ENCODE data around the gene INS. TPM values are rescaled to one million over a fixed set of nuclear protein-coding genes. Genes with fewer than 3 reads are reported as not detected.
A peak's percentile ranks its signal among the peaks of the same experiment; 100 is the strongest.
"Not testable (repeated sequence)": the region's sequence is repeated elsewhere in the genome, so short reads cannot be mapped to it uniquely, and the experiment has no call there.

The INS gene
- total RNA-seq, 1 experiment from 2014 or later: not detected

DNA sequence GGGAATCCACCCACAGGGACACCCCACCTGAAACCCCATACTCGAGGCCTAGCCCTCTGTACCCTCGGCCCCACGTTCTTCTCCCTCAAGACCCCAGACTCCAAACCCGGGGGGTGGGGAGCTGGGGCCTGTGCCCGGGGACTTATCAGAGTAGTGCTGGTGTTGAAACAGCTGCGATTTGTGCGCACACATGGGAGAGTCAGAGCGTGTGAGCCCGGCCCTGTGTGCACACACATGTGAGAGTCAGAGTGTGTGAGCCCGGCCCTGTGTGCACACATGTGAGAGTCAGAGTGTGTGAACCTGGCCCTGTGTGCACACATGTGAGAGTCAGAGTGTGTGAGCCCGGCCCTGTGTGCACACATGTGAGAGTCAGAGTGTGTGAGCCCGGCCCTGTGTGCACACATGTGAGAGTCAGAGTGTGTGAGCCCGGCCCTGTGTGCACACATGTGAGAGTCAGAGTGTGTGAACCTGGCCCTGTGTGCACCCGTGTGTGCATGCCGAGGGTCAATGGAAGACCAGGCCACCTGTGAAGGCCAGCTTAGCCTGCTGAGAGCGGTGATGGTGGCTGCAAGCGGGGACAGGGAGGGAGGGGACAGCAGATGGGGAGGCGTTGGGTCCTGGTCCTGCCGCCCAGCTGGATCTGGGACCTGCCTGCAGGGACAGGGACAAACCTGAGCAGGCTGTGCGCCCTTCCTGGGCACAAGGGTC, 33.0 kb upstream of the INS start:
- H3K4me1 ChIP-seq (replicated peaks); H3K9me3 ChIP-seq (replicated peaks); DNase-seq (ENCODE audit: low read depth in 1 of 2, low spot score in 2 of 2); H3K36me3 ChIP-seq; H3K4me3 ChIP-seq; H3K27ac ChIP-seq: not testable (repeated sequence)
- H3K27me3 ChIP-seq (replicated peaks): peaks cover 33% of the 10 kb centered on the region

DNA sequence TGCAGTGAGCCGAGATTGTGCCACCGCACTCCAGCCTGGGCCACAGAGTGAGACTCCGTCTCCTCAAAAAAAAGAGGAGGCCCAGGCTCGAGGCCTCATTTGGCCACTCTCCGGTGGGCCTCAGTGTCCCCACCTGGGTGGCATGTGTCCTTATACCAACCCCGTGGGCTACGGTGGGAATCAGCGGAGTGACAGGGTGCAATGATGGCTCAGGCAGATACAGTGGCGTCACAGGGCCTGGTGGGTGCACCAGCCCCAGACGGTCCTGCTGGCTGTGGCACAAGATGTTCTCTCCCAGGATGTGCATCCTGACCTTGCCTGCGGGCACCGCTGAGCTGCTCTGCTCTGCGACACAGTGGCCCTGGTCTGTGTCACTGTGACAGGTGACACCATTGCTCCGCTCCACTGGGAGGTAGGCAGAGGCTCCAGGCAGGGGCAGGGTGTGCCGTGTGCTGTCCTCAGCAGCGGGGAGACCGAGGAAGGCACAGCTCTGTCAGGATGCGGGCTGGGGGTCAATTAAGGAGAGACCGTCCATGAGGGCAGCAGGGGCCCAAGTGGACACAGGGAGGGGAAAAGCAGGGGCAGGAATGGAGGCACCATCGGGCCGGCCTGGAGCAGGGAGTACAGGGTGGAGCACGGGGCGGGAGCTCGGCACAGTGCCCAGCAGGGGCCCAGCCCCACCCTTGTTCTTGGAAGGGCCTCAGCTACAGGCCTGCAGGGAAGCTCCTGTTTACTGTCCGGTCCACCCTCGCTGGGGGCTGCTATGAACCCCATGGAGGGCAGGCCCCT, 32.3 kb upstream of the INS start:
- H3K36me3 ChIP-seq: no peaks in the 10 kb centered on the region
- peaks cover 33% of the 10 kb centered on the region for H3K27me3 ChIP-seq (replicated peaks)
- no peak overlapping the region for H3K4me3 ChIP-seq
- DNase-seq (ENCODE audit: low read depth in 1 of 2, low spot score in 2 of 2): no peak
- no peaks in the 10 kb centered on the region for H3K4me1 ChIP-seq (replicated peaks)
- H3K27ac ChIP-seq: no peak overlapping the region
- H3K9me3 ChIP-seq (replicated peaks): no peaks in the 10 kb centered on the region

DNA sequence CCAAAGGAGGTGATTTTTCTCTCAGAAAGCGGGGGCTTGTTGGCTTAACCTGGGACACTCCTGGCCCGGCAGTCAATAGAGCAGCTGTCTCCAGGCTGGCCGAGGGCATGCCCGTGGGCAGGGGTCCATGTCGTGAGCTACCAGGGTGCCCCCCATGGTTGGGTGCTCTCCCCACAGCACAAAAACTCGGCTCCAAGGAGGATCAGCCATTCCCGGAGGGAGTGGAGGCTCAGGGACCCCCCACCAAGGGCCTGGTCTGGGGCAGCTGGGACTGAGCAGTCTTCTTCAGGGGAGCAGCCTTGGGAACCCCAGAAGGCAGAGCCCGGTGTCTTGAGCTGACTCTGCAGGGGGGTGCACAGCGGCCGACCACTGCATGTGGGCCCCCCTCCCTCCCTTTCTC, 31.4 kb upstream of the INS start:
- H3K4me1 ChIP-seq (replicated peaks): no peaks in the 10 kb centered on the region
- no peak for DNase-seq (ENCODE audit: low read depth in 1 of 2, low spot score in 2 of 2)
- H3K36me3 ChIP-seq: no peaks in the 10 kb centered on the region
- no peak overlapping the region for H3K27ac ChIP-seq
- no peak overlapping the region for H3K4me3 ChIP-seq
- H3K27me3 ChIP-seq (replicated peaks): peaks cover 33% of the 10 kb centered on the region
- no peaks in the 10 kb centered on the region for H3K9me3 ChIP-seq (replicated peaks)

DNA sequence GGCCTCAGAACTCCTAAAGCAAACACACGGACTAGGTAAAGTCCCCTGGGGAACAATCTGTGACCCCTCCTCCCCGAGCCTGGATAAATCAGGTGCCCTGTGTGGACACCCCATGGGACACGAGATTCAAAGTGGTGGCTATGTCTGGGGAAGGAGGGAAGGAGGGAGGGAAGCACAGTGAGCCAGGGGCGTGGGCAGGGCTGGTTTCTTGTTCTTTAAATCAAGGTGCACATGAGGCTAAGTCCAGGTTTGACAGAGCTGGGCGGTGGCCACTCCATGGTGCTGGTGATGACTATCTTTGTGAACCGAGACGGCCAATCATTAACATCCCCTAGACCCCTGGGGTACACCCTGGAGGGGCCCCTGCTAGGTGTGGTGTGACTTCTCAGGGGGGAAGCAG, 30.9 kb upstream of the INS start:
- Histone ChIP-seq H3K9me3 (replicated peaks) (no peaks in the 10 kb centered on the region), H3K27me3 (replicated peaks) (peaks cover 31% of the 10 kb centered on the region), H3K4me1 (replicated peaks) (no peaks in the 10 kb centered on the region), H3K27ac (no peak overlapping the region), H3K4me3 (no peak overlapping the region), H3K36me3 (no peaks in the 10 kb centered on the region)
- no peak for DNase-seq (ENCODE audit: low read depth in 1 of 2, low spot score in 2 of 2)

DNA sequence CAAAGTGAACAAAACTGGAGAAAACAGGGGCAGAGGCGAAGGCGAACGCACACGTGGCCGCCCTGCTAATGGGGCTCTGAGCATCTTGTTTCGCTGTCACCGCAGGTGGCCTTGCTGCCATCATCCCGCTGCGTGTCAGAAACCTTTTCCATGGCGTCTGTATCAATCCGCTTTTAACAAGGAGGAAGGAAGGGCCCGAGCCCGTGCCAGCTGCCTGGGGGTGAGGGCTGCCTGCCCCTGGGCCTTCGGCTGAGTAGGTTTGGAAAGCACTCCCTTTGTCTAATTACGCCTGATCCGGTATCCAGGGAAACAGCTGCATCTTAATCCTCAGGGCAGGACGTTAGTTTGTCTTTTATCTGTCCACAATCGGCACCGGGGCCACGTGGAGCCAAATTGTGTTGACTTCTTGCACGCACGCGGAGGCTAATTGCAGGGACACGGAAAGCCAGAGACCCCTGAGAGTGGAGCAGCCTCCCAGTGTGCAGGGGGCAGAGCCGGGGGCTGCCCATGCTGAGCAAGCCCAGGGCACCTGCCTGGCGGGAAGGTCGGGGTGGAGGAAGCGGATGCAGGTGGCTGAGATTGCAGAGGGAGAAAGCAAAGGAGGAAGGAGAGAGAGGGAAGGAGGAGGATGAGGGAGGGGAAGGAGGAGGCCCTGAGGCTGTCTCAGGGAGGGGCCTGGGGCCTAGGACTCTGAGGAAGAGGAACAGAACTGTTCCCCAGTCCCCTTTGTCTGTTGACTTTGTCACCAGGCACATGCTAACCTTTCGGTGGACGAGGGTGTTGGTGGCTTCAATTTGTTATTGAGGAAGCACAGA, 29.9 kb upstream of the INS start:
- Histone ChIP-seq H3K27me3 (replicated peaks) (peaks cover 26% of the 10 kb centered on the region), H3K36me3 (no peaks in the 10 kb centered on the region), H3K9me3 (replicated peaks) (no peaks in the 10 kb centered on the region), H3K4me1 (replicated peaks) (no peaks in the 10 kb centered on the region), H3K4me3 (no peak overlapping the region), H3K27ac (no peak overlapping the region)
- no peak for DNase-seq (ENCODE audit: low read depth in 1 of 2, low spot score in 2 of 2)

DNA sequence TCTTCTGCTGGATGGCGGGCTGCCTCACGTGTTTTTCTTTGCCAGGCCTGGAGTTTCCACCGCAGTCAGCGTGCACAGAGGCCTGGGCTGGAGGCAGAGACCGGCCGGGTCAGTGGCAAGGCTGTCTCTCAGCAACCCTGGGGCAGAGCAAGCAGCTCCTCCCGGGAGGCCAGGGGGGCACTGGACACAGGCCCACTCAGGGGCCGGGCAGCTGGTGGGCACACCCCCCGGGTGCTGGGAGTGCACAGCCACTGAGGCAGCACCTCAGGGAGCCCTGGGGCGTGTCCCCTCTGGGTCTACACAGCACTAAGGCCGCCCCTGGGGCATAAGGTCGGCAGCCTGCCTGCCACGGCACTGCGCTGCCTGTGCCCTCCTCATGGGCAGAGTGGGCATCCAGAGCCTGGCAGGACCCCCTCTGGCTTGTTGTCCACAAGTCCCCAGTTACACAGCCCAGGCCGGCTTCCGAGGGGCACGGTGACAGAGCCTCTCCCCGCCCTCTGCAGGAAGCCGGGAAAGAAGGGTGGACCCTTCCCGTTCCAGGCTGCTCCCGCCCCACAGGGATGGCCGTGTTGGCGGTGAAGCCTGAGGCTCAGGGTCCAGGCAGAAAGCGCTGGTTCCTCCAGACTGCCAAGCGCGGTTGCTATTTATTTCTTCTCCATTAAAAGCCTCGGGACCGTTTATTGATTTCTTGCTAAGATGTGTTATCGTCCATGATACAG, 29.1 kb upstream of the INS start:
- peaks cover 34% of the 10 kb centered on the region for H3K27me3 ChIP-seq (replicated peaks)
- no peak overlapping the region for H3K4me3 ChIP-seq
- H3K36me3 ChIP-seq: no peaks in the 10 kb centered on the region
- DNase-seq (ENCODE audit: low read depth in 1 of 2, low spot score in 2 of 2): no peak
- H3K27ac ChIP-seq: no peak overlapping the region
- H3K4me1 ChIP-seq (replicated peaks): no peaks in the 10 kb centered on the region
- no peaks in the 10 kb centered on the region for H3K9me3 ChIP-seq (replicated peaks)

DNA sequence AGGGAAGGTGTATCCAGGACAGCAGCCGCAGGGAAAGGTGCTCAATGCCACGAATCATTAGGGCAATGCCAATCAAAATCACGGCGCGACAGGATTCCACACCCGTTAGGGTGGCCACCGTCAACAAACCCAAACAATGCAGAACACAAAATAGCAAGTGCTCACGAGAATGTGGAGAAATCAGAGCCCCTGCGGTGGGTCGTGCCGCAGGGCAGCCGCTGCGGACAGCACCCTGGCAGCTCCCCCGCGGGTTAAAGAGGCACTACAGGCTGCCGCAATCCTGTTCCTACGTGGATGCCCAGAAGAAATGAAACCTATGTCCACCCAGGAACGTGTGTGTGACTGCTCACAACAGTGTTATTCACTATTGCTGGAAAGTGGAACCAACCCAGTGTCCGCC, 27.7 kb upstream of the INS start:
- H3K4me3 ChIP-seq: no peak overlapping the region
- H3K27ac ChIP-seq: no peak overlapping the region
- H3K9me3 ChIP-seq (replicated peaks): no peaks in the 10 kb centered on the region
- H3K27me3 ChIP-seq (replicated peaks): peaks cover 43% of the 10 kb centered on the region
- DNase-seq (ENCODE audit: low read depth in 1 of 2, low spot score in 2 of 2): no peak
- H3K36me3 ChIP-seq: no peaks in the 10 kb centered on the region
- no peaks in the 10 kb centered on the region for H3K4me1 ChIP-seq (replicated peaks)

DNA sequence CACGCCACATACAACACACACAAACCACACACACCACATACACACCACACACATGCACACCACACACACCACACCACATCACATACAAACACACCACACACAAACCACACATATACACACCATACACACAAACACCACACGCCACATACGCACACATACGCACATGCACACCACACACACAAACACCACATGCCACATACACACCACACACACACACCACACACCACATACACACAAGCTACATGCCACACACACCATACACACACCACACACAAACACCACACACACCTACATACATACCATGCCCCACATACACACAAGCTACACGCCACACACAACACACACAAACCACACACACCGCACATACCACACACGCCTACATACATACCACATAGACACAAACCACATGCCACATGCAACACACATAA, 26.3 kb upstream of the INS start:
- no peak overlapping the region for H3K4me3 ChIP-seq
- no peaks in the 10 kb centered on the region for H3K4me1 ChIP-seq (replicated peaks)
- DNase-seq (ENCODE audit: low read depth in 1 of 2, low spot score in 2 of 2): no peak
- peaks cover 47% of the 10 kb centered on the region for H3K27me3 ChIP-seq (replicated peaks)
- no peak overlapping the region for H3K27ac ChIP-seq
- H3K9me3 ChIP-seq (replicated peaks): no peaks in the 10 kb centered on the region
- no peaks in the 10 kb centered on the region for H3K36me3 ChIP-seq

DNA sequence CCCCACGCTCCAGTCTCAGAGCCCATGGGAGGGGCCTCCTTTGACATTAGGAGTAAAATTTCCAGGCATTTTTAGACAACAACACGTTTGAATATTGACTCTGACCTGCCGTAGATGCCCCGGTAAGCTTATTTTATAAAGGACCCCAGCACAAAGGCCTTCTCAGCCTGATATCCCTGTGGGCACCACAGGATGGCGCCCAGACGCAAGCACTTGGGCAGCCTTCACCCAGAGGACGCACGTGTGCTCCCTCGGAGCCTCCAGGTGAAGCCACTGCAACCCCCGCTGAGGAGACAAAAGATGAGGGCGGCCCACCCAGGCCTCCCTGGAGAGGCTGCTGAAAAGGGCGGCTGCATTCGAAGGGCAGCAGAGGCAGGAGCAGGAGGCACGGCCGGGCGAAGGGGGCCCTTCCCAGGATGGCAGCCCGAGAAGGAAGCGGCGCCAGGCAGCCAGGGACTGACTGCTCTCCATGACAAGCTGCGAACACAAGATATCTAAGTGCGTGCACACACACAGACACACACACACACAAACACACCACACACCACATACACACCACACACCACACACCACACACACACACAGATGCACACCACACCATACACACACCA, 25.8 kb upstream of the INS start:
- Histone ChIP-seq H3K9me3 (replicated peaks) (no peaks in the 10 kb centered on the region), H3K27ac (no peak overlapping the region), H3K4me3 (no peak overlapping the region), H3K27me3 (replicated peaks) (peaks cover 47% of the 10 kb centered on the region), H3K36me3 (no peaks in the 10 kb centered on the region), H3K4me1 (replicated peaks) (no peaks in the 10 kb centered on the region)
- peak in 1 of 2 experiments; percentile 44 for DNase-seq (ENCODE audit: low read depth in 1 of 2, low spot score in 2 of 2)

DNA sequence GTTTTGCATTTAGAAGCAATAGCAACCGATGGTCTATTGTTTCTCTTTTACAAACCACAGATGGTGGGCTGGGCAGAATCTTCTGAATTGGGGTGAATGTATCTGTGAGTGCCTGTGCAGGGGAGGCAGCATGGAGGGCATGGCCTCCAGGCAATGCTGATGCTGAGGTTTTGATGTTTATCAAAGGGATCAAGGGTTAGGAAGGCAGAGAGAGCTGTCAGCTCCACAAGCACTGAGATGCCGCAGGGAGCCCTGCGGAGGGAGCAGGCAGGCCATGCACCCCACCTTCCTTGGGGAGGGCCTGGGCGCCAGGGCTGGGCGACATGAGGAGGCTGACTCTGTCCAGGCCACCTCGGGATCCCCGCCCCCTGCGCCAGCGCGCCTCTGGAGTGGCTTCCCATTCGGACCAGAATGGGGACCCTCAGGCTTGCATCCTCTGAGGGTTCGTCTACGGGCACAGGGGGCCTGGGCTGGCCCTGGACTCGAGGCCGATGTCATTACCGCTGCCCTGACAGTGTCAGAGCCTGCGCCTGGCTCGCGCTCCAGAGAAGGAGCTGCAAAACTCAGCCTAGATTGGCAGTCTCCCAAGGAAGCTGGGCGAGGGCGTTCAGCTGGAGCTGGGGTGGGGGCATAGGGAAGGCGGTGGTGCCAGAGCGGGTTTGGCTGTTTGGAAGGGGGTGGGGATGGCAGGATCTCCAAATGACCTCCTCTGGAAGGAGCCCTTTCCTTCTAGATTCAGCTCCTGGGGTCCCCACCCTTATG, 24.5 kb upstream of the INS start:
- H3K4me1 ChIP-seq (replicated peaks): peaks cover 7% of the 10 kb centered on the region
- peaks cover 34% of the 10 kb centered on the region for H3K27me3 ChIP-seq (replicated peaks)
- no peaks in the 10 kb centered on the region for H3K36me3 ChIP-seq
- DNase-seq (ENCODE audit: low read depth in 1 of 2, low spot score in 2 of 2): no peak
- H3K27ac ChIP-seq: no peak overlapping the region
- no peaks in the 10 kb centered on the region for H3K9me3 ChIP-seq (replicated peaks)
- H3K4me3 ChIP-seq: no peak overlapping the region

DNA sequence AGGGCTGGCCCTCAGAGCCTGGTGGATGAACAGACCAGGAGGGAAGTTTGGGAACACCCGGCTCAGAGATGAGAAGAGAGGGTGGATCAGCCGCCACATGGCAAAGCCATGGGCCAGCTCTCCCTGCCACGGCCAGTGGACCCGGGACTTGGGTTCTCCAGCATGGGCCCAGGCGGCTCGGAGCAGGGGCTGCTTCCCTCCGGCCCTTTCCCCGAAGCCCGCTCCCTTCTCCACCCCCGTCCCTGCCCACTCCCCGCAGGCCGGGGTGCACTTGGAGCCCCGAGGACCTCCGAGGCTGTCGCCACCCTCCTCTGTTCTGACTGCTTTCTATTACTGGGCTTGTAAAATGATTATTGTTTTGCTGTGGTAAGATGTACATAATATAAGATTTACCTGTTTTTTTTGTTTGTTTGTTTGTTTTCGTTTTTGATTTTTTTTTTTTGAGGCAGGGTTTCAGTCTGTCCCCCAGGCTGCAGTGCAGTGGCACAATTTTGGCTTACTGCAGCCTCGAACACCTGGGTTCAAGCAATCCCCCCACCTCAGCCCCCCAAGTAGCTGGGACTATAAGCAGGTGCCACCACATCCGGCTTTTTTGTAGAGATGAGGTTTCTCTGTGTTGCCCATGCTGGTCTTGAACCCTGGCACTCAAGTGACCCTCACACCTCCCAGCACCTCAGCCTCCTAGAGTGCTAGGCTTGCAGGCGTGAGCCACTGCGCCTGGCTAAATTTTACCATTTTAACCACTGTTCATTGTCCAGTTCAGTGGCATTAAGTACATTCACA, 21.9 kb upstream of the INS start:
- H3K4me3 ChIP-seq: no peak overlapping the region
- DNase-seq (ENCODE audit: low read depth in 1 of 2, low spot score in 2 of 2): no peak
- no peaks in the 10 kb centered on the region for H3K36me3 ChIP-seq
- peaks cover 22% of the 10 kb centered on the region for H3K4me1 ChIP-seq (replicated peaks)
- no peak overlapping the region for H3K27ac ChIP-seq
- peaks cover 26% of the 10 kb centered on the region for H3K27me3 ChIP-seq (replicated peaks)
- no peaks in the 10 kb centered on the region for H3K9me3 ChIP-seq (replicated peaks)

DNA sequence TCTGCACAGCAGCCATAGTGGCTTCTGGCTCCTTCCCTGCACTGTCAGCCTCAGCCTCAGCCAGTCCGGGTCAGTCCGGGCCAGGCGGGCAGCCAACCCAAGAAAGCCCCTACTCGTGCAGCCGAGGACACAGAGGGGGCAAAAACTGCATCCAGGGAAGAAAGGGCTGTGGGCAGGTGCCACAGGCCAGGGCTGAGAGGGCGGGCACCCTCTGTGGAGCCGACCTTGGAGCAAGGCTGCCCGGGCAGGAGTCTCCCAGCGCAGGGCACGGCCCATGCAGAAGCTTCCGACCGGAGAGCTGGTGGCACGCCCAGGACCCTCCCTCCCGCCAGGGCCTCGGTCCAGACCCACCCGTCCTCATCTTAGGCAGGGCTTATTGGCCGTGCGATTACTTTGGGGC, 21.1 kb upstream of the INS start:
- Histone ChIP-seq H3K36me3 (no peaks in the 10 kb centered on the region), H3K4me1 (replicated peaks) (peaks cover 22% of the 10 kb centered on the region)

More for the DNA sequence above, 21.1 kb upstream of the INS start:
- Histone ChIP-seq H3K9me3 (replicated peaks) (no peaks in the 10 kb centered on the region), H3K27me3 (replicated peaks) (peaks cover 26% of the 10 kb centered on the region), H3K27ac (no peak overlapping the region), H3K4me3 (no peak overlapping the region)
- DNase-seq (ENCODE audit: low read depth in 1 of 2, low spot score in 2 of 2): no peak
